Measurements from ENCODE around the gene MARK1. TPM values are rescaled to one million over a fixed set of nuclear protein-coding genes. Genes with fewer than 3 reads are reported as not detected.

Gene MARK1
- total RNA-seq, 1 donor, result 0.72 TPM

DNA sequence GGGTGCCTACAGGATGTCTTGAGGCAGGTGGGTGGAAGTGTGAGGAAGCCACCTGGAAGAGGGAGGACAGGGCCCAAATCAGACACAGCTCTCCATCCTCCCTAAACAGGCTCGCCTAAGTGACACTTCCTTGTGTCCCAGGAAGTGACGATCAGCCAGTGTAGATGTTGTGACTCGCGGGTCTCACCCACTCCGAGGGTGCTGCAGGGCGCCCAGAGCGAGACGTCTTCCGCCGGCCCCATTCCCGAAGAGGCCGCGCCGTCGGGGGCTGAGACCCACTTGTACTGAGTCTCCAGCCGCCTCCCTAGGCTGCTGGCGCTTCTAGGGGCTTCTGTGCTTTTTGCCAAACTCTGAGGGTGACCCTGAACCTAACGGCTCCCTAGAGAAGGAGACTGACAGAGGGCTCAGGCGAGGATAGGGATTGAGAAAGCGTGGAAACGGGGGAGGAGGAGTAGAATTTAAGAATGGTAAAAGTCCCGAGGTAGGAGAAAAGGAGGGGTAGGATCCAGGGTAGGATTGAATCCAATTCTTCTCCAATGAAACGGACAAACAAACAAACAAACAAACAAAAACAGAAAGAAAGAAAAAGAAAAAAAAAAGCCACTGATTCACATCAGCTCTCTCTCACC lies 543 bp upstream of the MARK1 start:
- Histone ChIP-seq H2AFZ (ENCODE audit: low read length) (peak overlapping the region; percentile 68), H3K4me1 (ENCODE audit: insufficient read depth, low read length) (peaks cover 4% of the 10 kb centered on the region), H3K79me2 (ENCODE audit: insufficient read depth, low read length) (no peaks in the 10 kb centered on the region), H4K20me1 (ENCODE audit: insufficient read depth, low read length) (no peaks in the 10 kb centered on the region), H3K27me3 (ENCODE audit: insufficient read depth, low read length) (peaks cover 57% of the 10 kb centered on the region), H3K27ac (ENCODE audit: low read depth, low read length) (no peak overlapping the region), H3K9me3 (ENCODE audit: low read depth, low read length) (no peaks in the 10 kb centered on the region), H3K4me3 (ENCODE audit: insufficient read depth, low read length) (peak overlapping the region; percentile 70), H3K4me2 (ENCODE audit: insufficient read depth, low read length) (peak overlapping the region; percentile 81), H3K36me3 (ENCODE audit: insufficient read depth, low read length) (no peaks in the 10 kb centered on the region)
- TF ChIP-seq, protein P1, sequence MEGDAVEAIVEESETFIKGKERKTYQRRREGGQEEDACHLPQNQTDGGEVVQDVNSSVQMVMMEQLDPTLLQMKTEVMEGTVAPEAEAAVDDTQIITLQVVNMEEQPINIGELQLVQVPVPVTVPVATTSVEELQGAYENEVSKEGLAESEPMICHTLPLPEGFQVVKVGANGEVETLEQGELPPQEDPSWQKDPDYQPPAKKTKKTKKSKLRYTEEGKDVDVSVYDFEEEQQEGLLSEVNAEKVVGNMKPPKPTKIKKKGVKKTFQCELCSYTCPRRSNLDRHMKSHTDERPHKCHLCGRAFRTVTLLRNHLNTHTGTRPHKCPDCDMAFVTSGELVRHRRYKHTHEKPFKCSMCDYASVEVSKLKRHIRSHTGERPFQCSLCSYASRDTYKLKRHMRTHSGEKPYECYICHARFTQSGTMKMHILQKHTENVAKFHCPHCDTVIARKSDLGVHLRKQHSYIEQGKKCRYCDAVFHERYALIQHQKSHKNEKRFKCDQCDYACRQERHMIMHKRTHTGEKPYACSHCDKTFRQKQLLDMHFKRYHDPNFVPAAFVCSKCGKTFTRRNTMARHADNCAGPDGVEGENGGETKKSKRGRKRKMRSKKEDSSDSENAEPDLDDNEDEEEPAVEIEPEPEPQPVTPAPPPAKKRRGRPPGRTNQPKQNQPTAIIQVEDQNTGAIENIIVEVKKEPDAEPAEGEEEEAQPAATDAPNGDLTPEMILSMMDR (IDR thresholded peaks at IDR 0.05; ENCODE audit: extremely low read depth, low read depth, low read length), result no peak
- DNase-seq (ENCODE audit: insufficient read length, low spot score, missing footprints), result peak; percentile 57

DNA sequence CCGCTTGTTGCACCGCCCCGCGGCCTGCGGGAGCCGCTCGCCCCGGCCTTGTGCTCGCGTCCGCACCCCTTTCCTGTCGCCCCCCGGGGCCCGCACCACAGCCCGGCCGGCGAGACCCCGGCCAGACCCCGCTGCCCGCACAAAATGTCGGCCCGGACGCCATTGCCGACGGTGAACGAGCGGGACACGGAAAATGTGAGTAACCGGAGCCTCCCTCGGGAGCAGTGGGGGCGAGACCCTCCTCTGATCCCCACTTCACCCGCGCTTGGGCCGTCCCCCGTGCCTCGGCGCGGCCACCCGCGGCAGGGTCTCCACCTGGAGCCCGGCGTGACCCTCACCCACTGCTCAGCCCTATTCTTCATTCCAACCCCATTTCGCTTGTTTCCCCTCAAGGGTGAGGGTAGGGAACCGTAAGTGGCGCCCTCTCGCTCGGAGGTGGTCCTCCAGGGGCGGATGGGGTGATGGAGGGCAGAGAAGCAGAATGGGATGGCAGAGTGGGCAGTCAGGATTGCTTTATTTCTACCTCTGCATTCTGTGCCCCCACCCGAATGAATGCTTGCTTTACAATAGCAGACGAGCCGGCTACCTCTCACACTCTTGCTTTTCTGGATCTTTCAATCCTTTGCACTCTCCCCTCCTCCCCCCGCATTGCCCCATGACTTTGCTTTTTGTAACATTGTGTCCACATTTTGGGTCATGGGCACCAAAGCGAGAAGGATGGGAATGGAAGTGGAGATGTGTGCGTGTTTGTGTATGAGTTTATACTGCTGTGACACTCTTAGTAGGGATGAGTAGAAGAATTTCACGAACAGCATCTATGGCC lies 954 bp downstream of the MARK1 start:
- Histone ChIP-seq H4K20me1 (ENCODE audit: insufficient read depth, low read length) (no peaks in the 10 kb centered on the region), H3K4me3 (ENCODE audit: insufficient read depth, low read length) (peak overlapping the region; percentile 70), H3K9me3 (ENCODE audit: low read depth, low read length) (no peaks in the 10 kb centered on the region), H3K79me2 (ENCODE audit: insufficient read depth, low read length) (no peaks in the 10 kb centered on the region), H3K27me3 (ENCODE audit: insufficient read depth, low read length) (peaks cover 57% of the 10 kb centered on the region), H3K27ac (ENCODE audit: low read depth, low read length) (no peak overlapping the region), H3K4me1 (ENCODE audit: insufficient read depth, low read length) (peaks cover 4% of the 10 kb centered on the region), H2AFZ (ENCODE audit: low read length) (peak overlapping the region; percentile 81), H3K4me2 (ENCODE audit: insufficient read depth, low read length) (peak overlapping the region; percentile 81), H3K36me3 (ENCODE audit: insufficient read depth, low read length) (no peaks in the 10 kb centered on the region)
- DNase-seq (ENCODE audit: insufficient read length, low spot score, missing footprints), result peak; percentile 71
- TF ChIP-seq, protein P1 (IDR thresholded peaks at IDR 0.05; ENCODE audit: extremely low read depth, low read depth, low read length), result no peak

DNA sequence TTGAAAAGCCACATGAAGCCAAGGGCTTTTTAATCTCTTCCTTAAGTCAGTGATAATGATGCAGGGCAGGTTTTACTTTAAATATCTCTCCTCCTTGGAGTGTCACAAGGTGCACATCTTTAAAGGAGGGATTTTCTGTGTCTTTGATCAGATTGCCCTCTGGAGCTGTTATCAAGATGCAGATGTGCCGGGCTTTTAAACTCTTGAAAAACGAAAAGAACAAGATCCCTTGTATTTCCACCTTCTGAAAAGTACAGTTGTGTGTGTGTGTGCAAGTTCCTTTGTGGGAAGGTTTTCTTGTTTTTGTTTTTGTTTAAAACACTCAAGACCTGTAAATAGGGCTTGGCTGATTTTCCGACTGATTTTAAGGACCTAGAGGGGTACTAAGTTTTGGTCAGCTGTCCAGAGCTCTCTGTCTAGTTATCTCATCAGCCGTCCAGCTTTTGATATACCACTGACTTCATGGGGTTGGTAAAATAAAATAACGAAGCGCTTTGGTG lies 1.6 kb downstream of the MARK1 start:
- TF ChIP-seq, protein P1 (IDR thresholded peaks at IDR 0.05; ENCODE audit: extremely low read depth, low read depth, low read length), result no peak
- no peak for DNase-seq (ENCODE audit: insufficient read length, low spot score, missing footprints)
- H3K79me2 ChIP-seq (ENCODE audit: insufficient read depth, low read length), result no peaks in the 10 kb centered on the region
- no peaks in the 10 kb centered on the region for H4K20me1 ChIP-seq (ENCODE audit: insufficient read depth, low read length)
- no peak overlapping the region for H3K27ac ChIP-seq (ENCODE audit: low read depth, low read length)
- peaks cover 50% of the 10 kb centered on the region for H3K27me3 ChIP-seq (ENCODE audit: insufficient read depth, low read length)
- peaks cover 4% of the 10 kb centered on the region for H3K4me1 ChIP-seq (ENCODE audit: insufficient read depth, low read length)
- H2AFZ ChIP-seq (ENCODE audit: low read length), result no peak overlapping the region
- no peaks in the 10 kb centered on the region for H3K9me3 ChIP-seq (ENCODE audit: low read depth, low read length)
- H3K4me3 ChIP-seq (ENCODE audit: insufficient read depth, low read length), result peak overlapping the region; percentile 70
- peak overlapping the region; percentile 81 for H3K4me2 ChIP-seq (ENCODE audit: insufficient read depth, low read length)
- H3K36me3 ChIP-seq (ENCODE audit: insufficient read depth, low read length), result no peaks in the 10 kb centered on the region

All from osteoblast (primary cell).